WTC11 (cell line): ENCODE measurements around the gene NUDT3. TPM values are rescaled to one million over a fixed set of nuclear protein-coding genes. Genes with fewer than 3 reads are reported as not detected.

Experiments
- AFF4 ChIP-seq: sonication (generic); formaldehyde crosslinking; IDR thresholded peaks from 2 replicates; pipeline ENCODE4 v1.8.1; 2023; ENCODE audit warnings: mild to moderate bottlenecking, missing genetic modification reagents, borderline replicate concordance
- ATF3 ChIP-seq: sonication (generic); formaldehyde crosslinking; conservative IDR thresholded peaks from 2 replicates; pipeline ENCODE4 v1.8.1; 2022; ENCODE audit warnings: mild to moderate bottlenecking, missing genetic modification reagents
- E2F1 ChIP-seq: sonication (generic); formaldehyde crosslinking; IDR thresholded peaks from 2 replicates; pipeline ENCODE4 v1.8.0; 2022; ENCODE audit warnings: mild to moderate bottlenecking, missing genetic modification reagents
- ELF4 ChIP-seq: sonication (generic); formaldehyde crosslinking; IDR thresholded peaks from 2 replicates; pipeline ENCODE4 v1.8.1; 2022; ENCODE audit warnings: low read depth, mild to moderate bottlenecking, moderate library complexity, missing genetic modification reagents
- ERG ChIP-seq: fragments of 250-450 bp; sonication (Bioruptor Pico); IDR thresholded peaks from 2 replicates; pipeline ENCODE4 v1.8.0; 2021; ENCODE audit warnings: mild to moderate bottlenecking
- ETV6 ChIP-seq: sonication (generic); formaldehyde crosslinking; IDR thresholded peaks from 2 replicates; pipeline ENCODE4 v1.8.1; 2022; ENCODE audit warnings: mild to moderate bottlenecking, missing genetic modification reagents
- FOXP4 ChIP-seq: sonication (generic); formaldehyde crosslinking; IDR thresholded peaks from 2 replicates; pipeline ENCODE4 v1.8.0; 2022; ENCODE audit warnings: mild to moderate bottlenecking, missing genetic modification reagents
- GABPB1 ChIP-seq: sonication (generic); formaldehyde crosslinking; IDR thresholded peaks from 2 replicates; pipeline ENCODE4 v1.8.1; 2023; ENCODE audit warnings: mild to moderate bottlenecking, missing genetic modification reagents
- MLX ChIP-seq: sonication (generic); formaldehyde crosslinking; IDR thresholded peaks from 2 replicates; pipeline ENCODE4 v1.8.1; 2023; ENCODE audit warnings: mild to moderate bottlenecking, missing genetic modification reagents, moderate library complexity
- NFE2L1 ChIP-seq: sonication (generic); formaldehyde crosslinking; IDR thresholded peaks from 2 replicates; pipeline ENCODE4 v1.8.1; 2023; ENCODE audit warnings: missing genetic modification reagents
- NFYB ChIP-seq: sonication (generic); formaldehyde crosslinking; conservative IDR thresholded peaks from 2 replicates; pipeline ENCODE4 v1.8.0; 2022; ENCODE audit warnings: low read depth, missing genetic modification reagents
- NR1H2 ChIP-seq: sonication (generic); formaldehyde crosslinking; IDR thresholded peaks from 2 replicates; pipeline ENCODE4 v1.9.0; 2021; ENCODE audit warnings: mild to moderate bottlenecking, moderate library complexity, missing genetic modification reagents
- PRDM15 ChIP-seq: sonication (generic); formaldehyde crosslinking; IDR thresholded peaks from 2 replicates; pipeline ENCODE4 v1.8.0; 2022; ENCODE audit warnings: missing genetic modification reagents
- PREB ChIP-seq: sonication (generic); formaldehyde crosslinking; IDR thresholded peaks from 2 replicates; pipeline ENCODE4 v1.8.1; 2022; ENCODE audit warnings: mild to moderate bottlenecking, missing genetic modification reagents, moderate library complexity, borderline replicate concordance
- PRRX2 ChIP-seq: fragments of 250-450 bp; sonication (Bioruptor Pico); IDR thresholded peaks from 2 replicates; pipeline ENCODE4 v1.8.0; 2021; ENCODE audit warnings: mild to moderate bottlenecking
- RORB ChIP-seq: fragments of 250-450 bp; sonication (Bioruptor Pico); IDR thresholded peaks from 2 replicates; pipeline ENCODE4 v1.9.0; 2021; ENCODE audit warnings: mild to moderate bottlenecking
- ZNF138 ChIP-seq: sonication (generic); formaldehyde crosslinking; conservative IDR thresholded peaks from 2 replicates; pipeline ENCODE4 v1.8.1; 2022; ENCODE audit warnings: mild to moderate bottlenecking, moderate library complexity, missing genetic modification reagents
- ZNF423 ChIP-seq: fragments of 250-450 bp; sonication (Bioruptor Pico); IDR thresholded peaks from 2 replicates; pipeline ENCODE4 v2.1.2; 2022; ENCODE audit warnings: mild to moderate bottlenecking, moderate library complexity
- total RNA-seq: library from RNA; stranded (reverse); gene quantifications from 3 replicates; pipeline ENCODE4 v1.2.3, GENCODE V29; 2021
- TF ChIP-seq, protein P1 (sequence below): sonication (generic); formaldehyde crosslinking; IDR thresholded peaks from 2 replicates; pipeline ENCODE4 v1.8.1; 2022; ENCODE audit warnings: low read depth, mild to moderate bottlenecking, moderate library complexity, missing genetic modification reagents, borderline replicate concordance
- TF ChIP-seq, protein P2 (sequence below): sonication (generic); formaldehyde crosslinking; IDR thresholded peaks from 2 replicates; pipeline ENCODE4 v1.8.1; 2023; ENCODE audit warnings: mild to moderate bottlenecking, moderate library complexity, missing genetic modification reagents

The NUDT3 gene
- total RNA-seq, 1 experiment from 2014 or later = 30.0 TPM

GRCh38 chr6:34246563-34247391 is 145.7 kb downstream of the NUDT3 start (continued):
- peak; percentile 94 for TF ChIP-seq ERG
- TF ChIP-seq, protein P1, sequence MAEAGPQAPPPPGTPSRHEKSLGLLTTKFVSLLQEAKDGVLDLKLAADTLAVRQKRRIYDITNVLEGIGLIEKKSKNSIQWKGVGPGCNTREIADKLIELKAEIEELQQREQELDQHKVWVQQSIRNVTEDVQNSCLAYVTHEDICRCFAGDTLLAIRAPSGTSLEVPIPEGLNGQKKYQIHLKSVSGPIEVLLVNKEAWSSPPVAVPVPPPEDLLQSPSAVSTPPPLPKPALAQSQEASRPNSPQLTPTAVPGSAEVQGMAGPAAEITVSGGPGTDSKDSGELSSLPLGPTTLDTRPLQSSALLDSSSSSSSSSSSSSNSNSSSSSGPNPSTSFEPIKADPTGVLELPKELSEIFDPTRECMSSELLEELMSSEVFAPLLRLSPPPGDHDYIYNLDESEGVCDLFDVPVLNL (CRISPR knock-in tag) = no peak
- no peak for TF ChIP-seq GABPB1 (CRISPR knock-in tag)
- TF ChIP-seq ELF4 (CRISPR knock-in tag) = no peak
- TF ChIP-seq NR1H2 (CRISPR knock-in tag) = no peak
- peak; percentile 83; the same call in 1 of the 2 replicates for TF ChIP-seq NFE2L1 (CRISPR knock-in tag)
- peak; percentile 90 for TF ChIP-seq ZNF423 (CRISPR knock-in tag)
- TF ChIP-seq PREB (CRISPR knock-in tag) = no peak
- no peak for TF ChIP-seq ZNF138 (CRISPR knock-in tag)
- TF ChIP-seq PRRX2 (CRISPR knock-in tag) = peak; percentile 98
- TF ChIP-seq E2F1 (CRISPR knock-in tag) = peak; percentile 83; the same call in 1 of the 2 replicates
- peak; percentile 56 for TF ChIP-seq NFYB (CRISPR knock-in tag)
- TF ChIP-seq, protein P2, sequence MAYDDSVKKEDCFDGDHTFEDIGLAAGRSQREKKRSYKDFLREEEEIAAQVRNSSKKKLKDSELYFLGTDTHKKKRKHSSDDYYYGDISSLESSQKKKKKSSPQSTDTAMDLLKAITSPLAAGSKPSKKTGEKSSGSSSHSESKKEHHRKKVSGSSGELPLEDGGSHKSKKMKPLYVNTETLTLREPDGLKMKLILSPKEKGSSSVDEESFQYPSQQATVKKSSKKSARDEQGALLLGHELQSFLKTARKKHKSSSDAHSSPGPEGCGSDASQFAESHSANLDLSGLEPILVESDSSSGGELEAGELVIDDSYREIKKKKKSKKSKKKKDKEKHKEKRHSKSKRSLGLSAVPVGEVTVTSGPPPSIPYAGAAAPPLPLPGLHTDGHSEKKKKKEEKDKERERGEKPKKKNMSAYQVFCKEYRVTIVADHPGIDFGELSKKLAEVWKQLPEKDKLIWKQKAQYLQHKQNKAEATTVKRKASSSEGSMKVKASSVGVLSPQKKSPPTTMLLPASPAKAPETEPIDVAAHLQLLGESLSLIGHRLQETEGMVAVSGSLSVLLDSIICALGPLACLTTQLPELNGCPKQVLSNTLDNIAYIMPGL (CRISPR knock-in tag) = no peak; the same call in 1 of the 2 replicates
- no peak for TF ChIP-seq FOXP4
- TF ChIP-seq ETV6 = peak; percentile 92
- peak; percentile 78 for TF ChIP-seq MLX
- no peak for TF ChIP-seq RORB (CRISPR knock-in tag)
- TF ChIP-seq ATF3 = peak; percentile 40; the same call in 1 of the 2 replicates
- TF ChIP-seq AFF4 (CRISPR knock-in tag) = peak; percentile 73; the same call in 1 of the 2 replicates
- TF ChIP-seq PRDM15 = no peak
